SK-N-SH (cell line): ENCODE results near the gene DIPK1C.

Experiments used
- CTCF ChIP-seq: fragments of 200-600 bp; sonication (generic); IDR thresholded peaks from 2 replicates; pipeline ENCODE4 v1.6.1; 2017; ENCODE audit warnings: antibody characterized with exemption, mild to moderate bottlenecking, moderate library complexity
- EP300 ChIP-seq, 2 experiments: IDR thresholded peaks; 2 replicates each; pipeline versions ENCODE4 v1.4.0 to v1.6.1; 2012; ENCODE audit warnings: borderline replicate concordance in 1 of 2, low read depth in 1 of 2, low read length in 1 of 2
- SMC3 ChIP-seq: IDR thresholded peaks from 2 replicates; pipeline ENCODE4 v1.6.1; 2012; ENCODE audit warnings: low read depth, low read length, improper control_type of control experiment
- TAF1 ChIP-seq: IDR thresholded peaks from 2 replicates; pipeline ENCODE4 v1.6.1; 2012; ENCODE audit warnings: low read depth, mild to moderate bottlenecking, low read length, moderate library complexity, borderline replicate concordance
- TCF12 ChIP-seq: IDR thresholded peaks from 2 replicates; pipeline ENCODE4 v1.4.0; 2012
- YY1 ChIP-seq: IDR thresholded peaks from 2 replicates; pipeline ENCODE4 v1.4.0; 2012; ENCODE audit warnings: low read depth, mild to moderate bottlenecking

- TF ChIP-seq TAF1 (no peak), TCF12 (no peak), CTCF (no peak), EP300 (IDR thresholded peaks at IDR 0.05; ENCODE audit: borderline replicate concordance in 1 of 2, low read depth in 1 of 2, low read length in 1 of 2) (no peak), SMC3 (no peak), YY1 (no peak)
These were observed 41.9 kb upstream of the DIPK1C start for GRCh38 chr18:74498712-74499627.
